GM21515 (cell line): ENCODE data around the gene SLC22A8.
"Not testable (repeated sequence)": the region's sequence is repeated elsewhere in the genome, so short reads cannot be mapped to it uniquely, and the experiment has no call there.

ENCODE experiments used
- ATAC-seq: cut with Tn5 transposase; IDR thresholded peaks from one replicate; pipeline ENCODE4 v1.9.1; 2021; ENCODE audit not compliant: unreplicated experiment

SLC22A8 gene

DNA sequence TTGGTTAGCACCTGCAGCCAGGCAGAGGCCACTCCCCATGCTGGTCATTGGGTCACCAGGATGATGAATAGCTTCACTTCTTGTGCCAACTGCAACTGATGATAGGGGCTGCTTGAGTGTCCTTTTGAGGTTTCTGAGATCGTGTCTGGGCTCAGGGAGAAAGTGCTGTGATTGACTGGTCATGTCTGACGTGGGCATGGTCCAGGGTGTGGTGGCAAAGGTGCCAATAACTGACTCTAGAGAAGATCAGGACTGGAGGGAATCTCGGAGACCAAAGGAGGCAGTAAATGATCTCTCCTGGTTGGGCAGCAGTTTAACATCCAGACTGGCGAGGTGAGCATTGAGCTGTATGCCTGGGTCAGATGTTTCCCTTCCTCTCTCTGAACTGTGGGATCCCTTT is 20.9 kb downstream of the SLC22A8 start:
- no peak for ATAC-seq

DNA sequence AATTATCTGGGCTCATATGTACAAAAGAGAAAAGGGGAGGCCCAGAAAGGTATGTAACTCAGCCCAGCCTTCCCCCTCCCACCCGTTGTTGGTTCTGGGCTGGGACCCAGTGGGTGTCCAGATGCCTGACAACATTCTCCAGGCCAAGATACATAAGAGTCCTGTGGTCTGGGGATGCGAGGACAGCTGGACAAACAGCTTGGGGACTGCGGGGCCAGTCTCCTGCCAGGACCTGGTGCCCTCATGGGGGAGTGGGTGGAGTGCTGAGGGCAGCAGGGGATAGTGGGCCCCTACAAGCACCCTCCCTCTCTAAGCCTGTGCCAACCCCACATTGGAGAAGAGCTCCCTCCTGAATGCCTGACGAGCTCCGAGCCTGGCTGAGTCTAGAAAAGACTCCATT is 27.4 kb downstream of the SLC22A8 start:
- ATAC-seq = no peak

DNA sequence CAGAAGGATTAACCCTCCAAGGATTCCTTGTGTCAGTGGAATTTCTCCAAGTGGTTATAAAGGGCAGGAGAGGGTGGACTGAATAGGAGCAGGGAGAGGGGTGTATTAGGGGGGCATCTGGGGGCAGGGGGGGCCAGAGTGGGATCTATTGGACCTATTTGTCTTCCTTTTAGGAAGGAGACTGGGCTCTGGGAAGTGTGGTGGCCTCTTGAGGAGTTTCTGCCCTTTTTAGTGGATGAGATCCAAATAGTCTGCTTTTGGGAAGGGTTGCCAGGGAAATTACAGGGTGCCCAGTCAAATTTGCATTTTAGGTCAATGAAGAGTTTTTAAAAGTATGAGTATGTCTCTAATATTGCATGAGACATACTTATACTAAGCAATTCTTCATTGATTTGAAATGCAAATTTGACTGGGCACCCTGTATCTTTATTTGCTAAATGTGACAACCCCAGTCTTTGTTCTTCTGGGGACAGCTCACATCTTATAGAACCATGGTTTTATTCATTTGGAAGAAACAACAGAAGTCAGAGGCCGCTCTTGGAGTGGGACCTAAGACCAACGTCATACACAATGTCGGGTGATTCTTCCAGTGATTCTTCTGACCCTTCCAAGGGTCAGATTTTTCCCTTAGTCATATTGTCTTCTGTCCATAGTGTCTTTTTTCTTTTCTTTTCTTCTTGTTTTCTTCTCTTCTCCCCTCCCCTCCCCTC is 30.4 kb downstream of the SLC22A8 start:
- ATAC-seq = no peak

DNA sequence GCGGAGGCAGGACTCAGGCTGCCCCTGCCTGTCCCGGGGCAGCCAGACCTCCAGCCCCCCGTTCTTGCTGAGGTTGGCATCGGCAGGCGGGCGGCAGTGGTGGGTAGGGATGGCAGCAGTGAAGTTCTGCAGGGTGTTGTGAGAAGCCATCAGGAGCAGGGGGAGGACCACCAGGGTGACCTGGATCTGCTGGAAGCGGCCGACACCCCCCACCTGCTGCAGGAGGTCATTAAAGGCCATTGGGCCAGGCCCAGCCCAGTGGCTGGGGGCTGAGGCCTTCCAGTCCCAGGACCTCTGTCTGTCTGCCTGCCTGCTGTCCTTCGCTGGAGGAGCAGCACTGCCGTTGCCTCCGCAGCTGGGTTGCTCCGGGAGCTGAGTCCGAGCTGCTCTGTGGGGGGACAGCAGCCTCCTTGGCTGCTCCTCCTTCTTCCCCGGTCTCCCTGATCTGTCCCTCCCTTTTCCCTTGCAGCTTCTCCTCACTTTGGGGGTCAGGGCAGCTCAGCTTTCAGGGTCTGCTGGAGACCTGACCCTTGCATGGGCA is 31.1 kb downstream of the SLC22A8 start, which contains the start of gene SLC22A6:
SLC22A6 (minus strand) TSS at position 517 of the 541 bp plus-strand sequence; CDS start at position 240, 277 bp downstream.
- no peak for ATAC-seq

DNA sequence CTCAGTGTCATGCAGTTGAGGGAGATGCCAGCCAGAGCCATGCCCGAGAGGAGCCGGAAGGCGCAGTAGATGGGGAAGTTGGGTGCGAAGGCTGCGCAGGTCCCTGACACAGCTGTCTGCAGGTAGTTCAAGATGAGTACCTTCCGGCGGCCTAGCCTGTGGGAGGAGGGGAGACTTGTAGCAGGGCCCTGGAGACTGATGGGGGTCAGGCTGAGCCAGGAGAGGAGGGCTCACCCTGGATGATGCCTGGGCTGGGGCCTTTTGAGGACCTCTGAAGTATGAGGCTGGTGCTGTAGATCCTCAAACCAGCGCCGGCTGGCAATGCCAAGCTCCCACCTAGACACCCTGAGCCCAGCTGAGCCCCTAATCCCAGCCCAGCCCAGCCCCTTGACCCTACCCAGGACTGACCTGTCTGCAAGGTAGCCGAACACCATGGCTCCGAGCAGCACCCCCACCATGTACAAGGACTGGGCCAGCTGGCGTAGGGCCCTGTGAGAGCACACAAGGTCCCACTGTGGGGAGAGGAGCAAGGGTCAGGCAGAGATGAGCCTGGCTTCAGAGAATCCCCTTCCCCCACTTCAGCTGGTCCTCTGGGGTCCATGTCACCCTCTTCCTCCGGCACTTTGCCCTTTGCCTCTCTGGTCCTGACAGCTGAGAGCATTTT is 32.0 kb downstream of the SLC22A8 start:
- ATAC-seq = no peak

DNA sequence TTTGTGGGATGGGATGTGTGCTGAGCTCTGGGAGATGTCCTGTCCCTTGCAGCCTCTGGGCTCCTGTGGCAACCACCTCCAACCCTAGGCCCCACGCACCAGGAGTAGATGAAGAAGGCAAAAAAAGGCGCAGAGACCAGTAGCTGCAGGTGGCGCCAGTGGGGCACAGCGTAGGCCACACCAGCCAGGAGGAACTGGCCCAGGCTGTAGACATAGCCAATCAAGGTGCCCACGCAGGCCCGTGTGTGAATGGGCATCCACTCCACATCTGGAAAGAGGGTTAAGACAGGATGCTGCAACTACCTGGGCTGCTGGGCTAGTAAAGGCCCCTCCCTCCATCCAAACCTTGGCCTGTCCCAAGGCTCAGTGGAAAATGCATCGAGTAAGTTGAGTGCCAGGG is 33.9 kb downstream of the SLC22A8 start:
- no peak for ATAC-seq

DNA sequence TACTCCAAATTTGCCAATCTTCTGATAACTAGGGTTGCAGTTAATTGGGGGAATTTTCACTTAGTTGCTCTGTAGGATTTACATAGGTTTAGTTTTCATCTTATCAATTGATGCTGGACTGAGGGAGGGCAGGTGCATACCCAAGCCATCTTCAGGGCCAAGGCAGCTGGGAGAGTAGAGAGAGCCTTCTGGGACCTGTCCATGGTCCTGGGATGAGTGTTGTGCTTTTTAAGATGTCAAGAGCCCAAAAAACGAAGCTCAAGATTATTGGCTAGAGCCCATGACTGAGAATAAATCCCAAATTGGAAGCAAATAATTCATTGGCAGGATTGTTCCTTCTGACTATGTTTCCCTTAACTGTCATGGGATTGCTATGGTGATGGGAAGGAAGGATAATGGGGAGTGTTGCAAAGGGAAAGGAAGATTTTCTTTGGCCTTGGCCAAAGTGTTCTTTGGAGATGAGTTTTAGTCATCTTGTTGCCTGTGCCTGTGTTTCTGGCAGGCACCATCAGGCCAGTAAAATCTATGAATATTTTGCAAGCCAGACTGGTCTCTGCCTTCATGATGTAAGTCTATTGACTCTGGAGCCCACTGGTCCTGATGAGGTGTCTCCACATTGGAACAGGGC is 35.4 kb downstream of the SLC22A8 start:
- no peak for ATAC-seq

DNA sequence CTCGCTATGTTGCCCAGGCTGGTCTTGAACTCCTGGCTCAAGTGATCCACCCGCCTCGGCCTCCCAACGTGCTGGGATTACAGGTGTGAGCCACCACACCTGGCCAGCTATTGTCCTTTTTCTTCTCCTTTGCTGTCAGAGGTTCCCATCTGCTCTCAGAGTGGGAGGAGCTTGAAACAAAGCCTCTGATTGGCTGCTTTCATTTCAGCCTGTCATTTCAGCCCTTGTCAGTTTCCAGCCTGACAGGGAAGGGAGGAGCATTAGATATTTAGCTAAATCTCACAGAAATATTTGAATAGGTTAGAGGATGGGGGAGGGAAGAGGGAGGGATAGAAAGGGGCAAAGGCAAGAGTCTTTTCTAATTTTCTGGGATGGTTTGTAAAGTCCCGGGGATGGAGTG is 39.5 kb downstream of the SLC22A8 start:
- no peak for ATAC-seq

DNA sequence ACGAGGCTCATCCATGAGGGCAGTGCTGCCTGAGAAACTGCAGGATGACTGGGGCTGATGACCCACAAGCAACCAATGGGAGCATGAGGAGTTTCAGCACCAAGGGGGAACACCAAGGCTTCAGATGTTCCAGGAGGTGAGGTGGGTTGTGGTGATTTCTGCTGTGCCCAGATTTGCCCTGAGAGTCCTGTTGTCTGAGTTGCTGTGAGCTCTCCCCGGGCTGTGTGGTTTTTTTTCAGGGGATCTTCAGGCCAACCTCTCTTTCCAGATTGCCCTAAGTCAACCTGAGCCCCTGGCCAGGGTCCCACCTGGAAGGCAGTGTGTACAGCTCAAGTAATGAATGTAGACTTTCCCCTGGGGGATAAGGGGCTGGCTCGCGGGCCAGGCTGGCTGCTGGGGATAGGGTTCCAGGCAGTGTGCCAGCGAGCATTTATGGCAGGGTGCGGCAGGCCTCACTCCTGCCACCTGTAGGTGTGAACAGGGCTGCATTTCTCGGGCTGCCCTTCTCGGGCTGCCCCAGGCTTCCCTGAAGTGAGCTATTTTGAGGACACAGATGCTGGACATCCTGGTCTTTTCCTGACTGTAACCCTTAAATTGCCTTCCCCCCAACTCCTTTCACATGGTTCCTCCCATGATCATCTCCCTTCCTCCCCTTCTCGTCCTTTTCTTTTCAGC is 40.7 kb downstream of the SLC22A8 start:
- no peak for ATAC-seq

DNA sequence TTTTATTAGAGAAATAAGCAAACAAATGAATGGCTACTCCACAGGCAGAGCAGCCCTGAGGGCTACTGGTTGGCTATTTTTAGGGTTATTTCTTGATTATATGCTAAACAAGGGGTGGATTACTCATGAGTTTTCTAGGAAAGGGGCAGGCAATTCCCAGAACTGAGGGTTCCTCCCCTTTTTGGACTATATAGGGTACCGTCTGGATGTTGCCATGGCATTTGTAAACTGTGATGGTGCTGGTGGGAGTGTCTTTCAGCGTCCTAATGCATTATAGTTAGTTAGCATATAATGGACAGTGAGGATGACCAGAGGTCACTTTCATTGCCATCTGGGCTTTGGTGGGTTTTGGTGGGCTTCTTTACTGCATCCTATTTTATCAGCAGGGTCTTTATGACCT is 50.1 kb downstream of the SLC22A8 start:
- ATAC-seq = no peak

DNA sequence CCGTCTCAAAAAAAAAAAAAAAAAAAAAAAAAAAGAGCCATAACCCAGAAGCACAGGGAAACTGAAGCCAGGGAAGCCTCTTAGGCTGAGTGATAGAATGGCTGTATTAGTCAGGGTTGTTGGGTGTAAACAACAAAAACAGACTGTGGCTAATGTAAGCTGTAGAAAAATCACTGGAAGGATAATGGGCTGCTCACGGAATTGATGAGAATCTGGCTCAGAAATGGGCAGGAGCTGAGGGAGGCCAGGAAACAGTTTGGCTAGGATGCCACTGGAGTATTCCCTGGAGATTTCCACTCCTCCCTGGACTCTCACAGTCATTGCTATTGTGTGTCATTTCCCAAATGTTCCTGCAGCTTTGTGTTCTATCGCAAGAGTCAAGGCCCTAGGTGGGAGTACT is 53.2 kb downstream of the SLC22A8 start:
- ATAC-seq = no peak

DNA sequence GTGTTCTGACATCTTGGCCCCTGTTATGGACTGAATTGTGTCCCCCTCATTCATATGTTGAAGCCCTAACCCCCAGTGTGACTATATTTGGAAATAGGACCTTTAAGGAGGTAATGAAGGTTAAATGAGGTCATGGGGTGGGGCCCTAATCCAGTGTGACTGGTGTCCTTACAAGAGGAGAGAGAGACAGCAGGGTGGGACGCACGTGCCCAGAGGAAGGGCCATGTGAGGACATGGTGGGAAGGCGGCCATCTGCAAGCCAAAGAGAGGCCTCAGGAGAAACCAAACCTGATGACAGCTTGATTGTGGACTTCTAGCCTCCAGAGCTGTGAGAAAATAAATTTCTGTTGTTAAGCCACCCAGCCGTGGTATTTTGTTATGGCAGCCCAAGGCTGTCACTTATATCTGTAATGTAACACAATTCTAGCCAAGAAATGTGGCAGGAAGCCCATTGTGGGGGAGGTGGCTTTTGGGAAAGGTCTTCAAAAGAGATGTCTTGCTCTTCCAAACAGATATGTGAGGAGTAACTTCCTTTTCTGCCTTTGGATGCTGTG is 54.5 kb downstream of the SLC22A8 start:
- ATAC-seq = no peak

DNA sequence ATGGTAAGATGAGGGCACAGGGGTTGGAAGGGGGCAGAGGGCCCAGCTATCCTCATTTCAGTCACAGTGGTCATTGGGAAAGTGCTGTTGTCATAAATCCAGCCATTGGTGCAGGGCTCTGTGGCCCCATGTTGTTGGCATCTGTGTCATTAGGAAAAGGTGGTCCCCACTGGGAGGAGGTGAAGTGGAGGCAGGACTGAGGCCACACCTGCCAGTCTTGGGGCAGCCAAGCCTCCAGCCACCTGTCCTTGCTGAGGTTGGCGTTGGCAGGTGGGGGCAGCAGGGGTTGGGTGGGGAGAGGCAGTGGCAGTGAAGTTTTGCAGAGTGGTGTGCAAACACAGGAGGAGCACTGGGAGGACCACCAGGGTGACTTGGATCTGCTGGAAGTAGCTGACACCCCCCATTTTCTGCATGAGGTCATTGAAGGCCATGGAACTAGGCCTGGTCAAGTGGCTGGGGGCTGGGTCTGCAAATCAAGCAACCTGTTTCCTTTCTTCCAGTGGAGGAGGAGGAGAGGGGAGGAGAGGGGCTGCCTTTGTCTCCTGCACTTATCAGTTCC is 56.1 kb downstream of the SLC22A8 start:
- ATAC-seq = no peak

DNA sequence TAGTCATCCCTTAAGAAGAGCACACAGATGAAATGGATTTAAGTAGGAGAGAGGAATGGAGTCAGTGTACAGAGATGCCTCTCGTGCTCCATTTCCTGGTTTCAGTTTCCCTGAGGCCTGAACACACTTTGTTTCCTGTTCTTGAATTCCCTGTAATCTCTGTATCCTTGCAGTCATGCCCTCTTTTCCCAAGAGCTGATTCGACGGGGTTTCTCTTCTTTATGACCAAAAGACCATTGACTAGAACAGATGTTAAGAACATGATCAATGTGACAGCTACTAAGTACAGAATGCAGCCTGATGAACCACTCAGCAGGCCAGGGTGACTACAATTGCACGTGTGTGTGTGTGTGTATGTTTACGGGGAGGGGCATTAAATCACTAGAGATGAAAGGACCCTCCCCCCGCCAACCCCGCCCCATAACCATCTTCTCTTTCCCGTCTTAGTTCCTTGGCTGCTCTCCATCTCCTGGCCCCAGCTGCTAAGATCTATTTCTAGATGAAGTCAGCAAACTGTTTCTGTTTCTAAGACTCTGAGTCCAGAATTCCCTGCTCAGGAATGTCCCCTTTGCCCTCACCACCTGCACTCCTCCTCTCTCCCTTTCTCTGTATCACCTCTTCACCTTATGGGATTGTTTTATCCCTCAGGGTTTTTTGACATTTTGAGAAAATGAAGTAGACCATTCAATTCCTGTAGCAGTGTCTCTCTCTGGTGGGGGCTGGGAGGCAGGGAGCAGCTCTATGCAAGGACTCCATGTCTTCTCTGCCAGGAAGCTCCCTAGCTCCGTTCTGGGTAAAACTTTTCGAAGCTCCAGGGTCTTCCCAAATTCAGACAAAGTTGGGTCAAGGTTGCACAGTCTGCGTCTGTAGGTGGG is 56.9 kb downstream of the SLC22A8 start:
- no peak for ATAC-seq

DNA sequence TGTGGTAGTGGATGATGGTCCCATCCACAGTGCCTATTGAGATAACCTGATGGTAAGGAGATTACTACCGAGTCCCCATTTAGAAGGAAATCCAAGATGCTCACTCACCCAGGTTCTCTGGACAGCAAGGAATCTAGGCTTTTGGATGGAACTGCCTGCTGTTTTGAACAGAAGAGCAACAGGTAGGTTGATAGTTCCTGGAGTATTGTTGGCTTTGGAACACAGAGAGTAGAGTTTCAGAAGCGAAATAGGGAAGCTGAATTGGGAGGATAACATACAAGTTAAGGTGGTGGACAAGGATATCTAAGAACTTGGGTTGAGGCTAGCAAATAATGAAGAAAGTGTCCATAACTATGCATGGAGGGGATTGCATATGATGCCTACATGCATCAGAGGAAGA is 58.5 kb downstream of the SLC22A8 start:
- no peak for ATAC-seq

DNA sequence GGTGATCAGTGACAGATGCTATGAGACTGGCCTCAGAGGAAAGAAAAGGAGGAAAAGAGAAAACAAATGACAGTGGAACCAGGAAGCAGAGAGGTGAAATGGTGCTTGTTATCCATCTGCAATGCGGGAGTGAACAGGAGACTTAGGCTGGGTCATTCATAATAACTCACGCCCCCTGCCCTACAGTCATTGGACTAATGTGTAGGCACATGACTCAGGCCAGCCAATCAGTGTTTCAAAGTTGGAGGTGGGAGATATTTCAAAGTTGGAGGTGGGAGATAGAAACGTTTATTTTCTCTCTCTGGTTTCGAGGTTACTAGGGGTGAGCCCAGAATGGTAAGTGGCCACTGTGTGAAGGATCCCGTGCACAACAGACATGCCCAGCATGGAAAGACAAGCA is 61.2 kb downstream of the SLC22A8 start:
- no peak for ATAC-seq

DNA sequence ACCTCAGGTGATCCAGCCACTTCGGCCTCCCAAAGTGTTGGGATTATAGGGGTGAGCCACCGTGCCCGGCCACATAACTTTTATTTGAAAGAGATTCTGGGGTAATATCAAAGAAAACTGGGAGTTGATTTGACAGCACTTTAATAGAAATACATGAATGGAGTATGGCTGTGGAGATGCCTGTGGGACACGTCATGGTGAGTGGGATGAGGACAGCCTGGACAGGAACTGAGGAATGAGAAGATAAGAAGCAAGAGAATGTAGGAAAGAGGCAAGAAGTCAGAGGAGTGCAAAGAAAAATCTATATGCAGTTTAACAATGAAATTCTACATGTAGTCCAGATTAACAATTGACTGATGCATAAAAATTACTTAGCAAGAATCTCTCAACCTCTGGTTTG is 61.8 kb downstream of the SLC22A8 start:
- ATAC-seq = no peak

DNA sequence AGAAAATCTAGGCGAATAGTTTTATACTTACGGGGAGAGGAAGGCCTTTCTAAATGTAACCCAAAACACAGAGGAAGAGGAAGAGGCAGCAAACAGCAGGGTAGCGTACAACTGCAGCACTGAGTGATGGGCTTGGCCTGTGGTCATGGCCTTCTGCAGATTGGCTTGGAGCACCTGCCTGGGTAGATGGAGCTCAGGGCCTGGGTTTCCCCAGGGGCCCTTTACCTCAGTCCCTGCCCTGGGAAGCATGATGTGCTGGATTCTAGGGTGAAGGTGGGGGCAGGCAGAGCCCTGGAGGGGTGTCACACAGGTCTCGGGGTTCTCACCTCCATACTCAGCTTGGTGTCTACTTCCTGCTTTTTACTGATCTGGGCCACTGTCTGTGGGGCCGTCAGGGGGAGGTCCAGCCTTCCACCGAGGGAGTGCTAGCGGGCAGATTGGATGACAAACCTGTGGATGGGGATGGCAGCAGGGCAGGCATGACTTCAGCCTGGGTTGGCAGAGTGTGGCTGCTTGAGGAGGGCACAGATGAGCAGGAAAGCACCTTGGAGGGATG is 66.8 kb downstream of the SLC22A8 start:
- ATAC-seq = no peak

DNA sequence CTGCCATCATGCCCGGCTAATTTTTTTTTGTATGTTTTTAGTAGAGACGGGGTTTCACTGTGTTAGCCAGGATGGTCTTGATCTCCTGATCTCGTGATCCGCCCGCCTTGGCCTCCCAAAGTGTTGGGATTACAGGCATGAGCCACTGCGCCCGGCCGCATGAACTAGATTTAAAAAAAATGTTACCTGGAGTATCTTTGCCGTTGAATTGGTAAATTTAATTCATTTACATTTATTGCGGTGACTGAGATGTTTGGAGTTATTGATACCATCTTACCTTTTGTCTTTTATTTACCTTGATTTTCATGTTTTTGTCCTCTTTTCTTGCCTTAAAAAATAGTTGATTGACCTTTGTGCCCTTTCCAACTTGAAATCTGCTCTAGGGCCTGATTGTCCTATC is 70.1 kb downstream of the SLC22A8 start:
- not testable (repeated sequence) for ATAC-seq
